ENCODE results near the gene PCP4. TPM values are rescaled to one million over a fixed set of nuclear protein-coding genes. Genes with fewer than 3 reads are reported as not detected.

PCP4 gene
- total RNA-seq, 1 experiment from 2014 or later, result not detected

DNA sequence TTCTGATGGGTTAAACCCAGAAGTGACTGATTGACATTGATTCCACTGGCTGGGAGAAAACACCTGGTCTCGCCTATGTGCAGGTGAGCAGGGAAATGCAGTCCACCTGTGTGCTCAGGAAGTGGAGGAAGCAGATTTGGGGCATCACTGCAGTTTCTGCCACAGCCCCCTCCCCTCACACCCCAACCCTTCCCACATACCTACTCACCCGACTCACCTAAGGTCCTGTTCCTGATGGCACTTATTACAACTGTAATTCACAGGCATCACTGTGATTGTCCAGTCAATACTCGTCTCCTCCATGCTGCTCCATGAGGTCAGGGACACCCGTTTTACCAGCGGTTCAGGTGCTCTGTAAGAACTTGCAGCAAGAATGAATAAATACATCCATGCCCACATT, 68.5 kb downstream of the PCP4 start:
- BruUV-seq (replicated peaks), result no TSS peak
- intact Hi-C loops (cut with micrococcal nuclease; ENCODE audit: unreplicated experiment), result no loop called here
- ChIA-PET CTCF (no interaction called here), POLR2A (no interaction called here)
- ATAC-seq (no peak), DNase-seq (ENCODE audit: low read depth, low spot score) (no peak)
- Histone ChIP-seq H3K4me3 (ENCODE audit: low read depth in 2 of 2, low read length in 2 of 2) (no peak overlapping the region), H3K9me3 (ENCODE audit: control insufficient read depth, insufficient read depth, low read depth, low read length) (no peaks in the 10 kb centered on the region), H3K36me3 (ENCODE audit: control insufficient read depth, insufficient read depth, low read length) (no peaks in the 10 kb centered on the region), H3K27me3 (ENCODE audit: control insufficient read depth, insufficient read depth, low read length) (no peaks in the 10 kb centered on the region; the same call in 1 of the 2 replicates), H3K27ac (ENCODE audit: low read length) (no peak overlapping the region), H3K4me1 (ENCODE audit: control insufficient read depth, insufficient read depth, low read length) (no peaks in the 10 kb centered on the region)
- in situ Hi-C loops (cut with HindIII; ENCODE audit: low pct_unique_long_range_greater_than_20kb, low sequenced_read_pairs), result no loop called here
- no peak for TF ChIP-seq REST (IDR thresholded peaks at IDR 0.05; ENCODE audit: insufficient read depth in 1 of 2, low read depth in 2 of 2, low read length in 1 of 2)
- TF ChIP-seq POLR2AphosphoS5 (IDR thresholded peaks at IDR 0.05; ENCODE audit: low read depth, low read length), result no peak
- TF ChIP-seq, protein P1, sequence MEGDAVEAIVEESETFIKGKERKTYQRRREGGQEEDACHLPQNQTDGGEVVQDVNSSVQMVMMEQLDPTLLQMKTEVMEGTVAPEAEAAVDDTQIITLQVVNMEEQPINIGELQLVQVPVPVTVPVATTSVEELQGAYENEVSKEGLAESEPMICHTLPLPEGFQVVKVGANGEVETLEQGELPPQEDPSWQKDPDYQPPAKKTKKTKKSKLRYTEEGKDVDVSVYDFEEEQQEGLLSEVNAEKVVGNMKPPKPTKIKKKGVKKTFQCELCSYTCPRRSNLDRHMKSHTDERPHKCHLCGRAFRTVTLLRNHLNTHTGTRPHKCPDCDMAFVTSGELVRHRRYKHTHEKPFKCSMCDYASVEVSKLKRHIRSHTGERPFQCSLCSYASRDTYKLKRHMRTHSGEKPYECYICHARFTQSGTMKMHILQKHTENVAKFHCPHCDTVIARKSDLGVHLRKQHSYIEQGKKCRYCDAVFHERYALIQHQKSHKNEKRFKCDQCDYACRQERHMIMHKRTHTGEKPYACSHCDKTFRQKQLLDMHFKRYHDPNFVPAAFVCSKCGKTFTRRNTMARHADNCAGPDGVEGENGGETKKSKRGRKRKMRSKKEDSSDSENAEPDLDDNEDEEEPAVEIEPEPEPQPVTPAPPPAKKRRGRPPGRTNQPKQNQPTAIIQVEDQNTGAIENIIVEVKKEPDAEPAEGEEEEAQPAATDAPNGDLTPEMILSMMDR (IDR thresholded peaks at IDR 0.05), result no peak
- TF ChIP-seq SIN3A (IDR thresholded peaks at IDR 0.05; ENCODE audit: borderline replicate concordance, insufficient read depth, low read depth, low read length), result no peak
- no peak for TF ChIP-seq TCF7L2 (IDR thresholded peaks at IDR 0.05; ENCODE audit: low read depth, low read length)

GRCh38 chr21:39938086-39938625, 70.9 kb downstream of the PCP4 start:
- DNase-seq (ENCODE audit: low read depth, low spot score) (no peak), ATAC-seq (no peak)
- no peaks in the 10 kb centered on the region for H3K27me3 ChIP-seq (ENCODE audit: control insufficient read depth, insufficient read depth, low read length)
- CTCF ChIA-PET, result no interaction called here
- in situ Hi-C loops (cut with HindIII; ENCODE audit: low pct_unique_long_range_greater_than_20kb, low sequenced_read_pairs), result no loop called here
- BruUV-seq (replicated peaks), result no TSS peak
- POLR2A ChIA-PET, result no interaction called here
- H3K36me3 ChIP-seq (ENCODE audit: control insufficient read depth, insufficient read depth, low read length), result no peaks in the 10 kb centered on the region
- no peaks in the 10 kb centered on the region for H3K4me1 ChIP-seq (ENCODE audit: control insufficient read depth, insufficient read depth, low read length)
- TF ChIP-seq REST (IDR thresholded peaks at IDR 0.05; ENCODE audit: insufficient read depth in 1 of 2, low read depth in 2 of 2, low read length in 1 of 2), result no peak
- TF ChIP-seq, protein P1 (IDR thresholded peaks at IDR 0.05), result no peak
- TF ChIP-seq POLR2AphosphoS5 (IDR thresholded peaks at IDR 0.05; ENCODE audit: low read depth, low read length), result no peak
- no peak for TF ChIP-seq SIN3A (IDR thresholded peaks at IDR 0.05; ENCODE audit: borderline replicate concordance, insufficient read depth, low read depth, low read length)
- no peak overlapping the region for H3K4me3 ChIP-seq (ENCODE audit: low read depth in 2 of 2, low read length in 2 of 2)
- intact Hi-C loops (cut with micrococcal nuclease; ENCODE audit: unreplicated experiment), result no loop called here
- no peaks in the 10 kb centered on the region for H3K9me3 ChIP-seq (ENCODE audit: control insufficient read depth, insufficient read depth, low read depth, low read length)
- H3K27ac ChIP-seq (ENCODE audit: low read length), result no peak overlapping the region
